H1 (cell line): Measurements from ENCODE around the gene SLC37A3. TPM values are rescaled to one million over a fixed set of nuclear protein-coding genes. Genes with fewer than 3 reads are reported as not detected.

ENCODE experiments used
- CTCF ChIA-PET: fragments of 300-600 bp; sonication (Branson Sonifier 250); formaldehyde crosslinking; loops from one replicate; lab custom pipeline; 2021; ENCODE audit not compliant: partially characterized antibody; lab: Charles Lee
- POLR2A ChIA-PET: fragments of 300-600 bp; sonication (Branson Sonifier 250); formaldehyde crosslinking; loops from one replicate; lab custom pipeline; 2021; ENCODE audit warnings: inconsistent platforms; ENCODE audit not compliant: partially characterized antibody; lab: Charles Lee
- DNase-seq, 2 experiments: peaks; one replicate each; pipeline versions ENCODE4 v3.0.0 to v3.0.0-alpha.2; 2010 to 2022; ENCODE audit warnings: low spot score in 2 of 2, low read depth in 1 of 2, mixed read lengths in 1 of 2
- FAIRE-seq: peaks from 2 replicates; lab custom pipeline; 2011; peaks lifted over from hg19 to GRCh38; lab: Jason Lieb, UNC
- H2AFZ ChIP-seq: 2 replicates; pipeline ENCODE4 v1.8.1; 2012; ENCODE audit warnings: low read length, inconsistent platforms
- H2AK5ac ChIP-seq: 2 replicates; pipeline ENCODE4 v1.6.1; 2013; ENCODE audit warnings: low read depth, low read length
- H2BK120ac ChIP-seq: replicated peaks from 2 replicates; pipeline ENCODE3; 2013; ENCODE audit warnings: low read depth, low read length, inconsistent platforms
- H2BK12ac ChIP-seq: 2 replicates; pipeline ENCODE4 v1.6.1; 2013; ENCODE audit warnings: low read depth, low read length
- H2BK15ac ChIP-seq: 2 replicates; pipeline ENCODE4 v1.6.1; 2013; ENCODE audit warnings: low read length
- H2BK20ac ChIP-seq: 2 replicates; pipeline ENCODE4 v1.6.1; 2013; ENCODE audit warnings: low read length
- H2BK5ac ChIP-seq: 2 replicates; pipeline ENCODE4 v1.6.1; 2013; ENCODE audit warnings: low read depth, low read length
- H3K14ac ChIP-seq: 2 replicates; pipeline ENCODE4 v1.6.1; 2013; ENCODE audit warnings: inconsistent platforms; ENCODE audit not compliant: insufficient read length
- H3K18ac ChIP-seq: 2 replicates; pipeline ENCODE4 v1.6.1; 2013; ENCODE audit warnings: low read length; ENCODE audit errors: extremely low read depth
- H3K23ac ChIP-seq: 2 replicates; pipeline ENCODE4 v1.6.1; 2013; ENCODE audit warnings: inconsistent platforms; ENCODE audit not compliant: insufficient read length
- H3K23me2 ChIP-seq: 2 replicates; pipeline ENCODE4 v1.6.1; 2013; ENCODE audit warnings: low read depth, low read length
- H3K27ac ChIP-seq: 2 replicates; pipeline ENCODE4 v1.6.1; 2011; ENCODE audit warnings: low read depth, low read length, inconsistent platforms
- H3K27me3 ChIP-seq, 4 experiments: replicated peaks in 1 of 4; 1 replicate in 1 of 4; 2 replicates in 3 of 4; pipeline versions ENCODE4 v1.6.1 to v1.8.1; 2011 to 2013; ENCODE audit warnings: low read length in 3 of 4, mild to moderate bottlenecking in 3 of 4, inconsistent platforms in 2 of 4, mixed read lengths in 2 of 4, moderate library complexity in 1 of 4; ENCODE audit not compliant: control insufficient read depth in 3 of 4, insufficient read depth in 3 of 4; ENCODE audit errors: extremely low read depth in 1 of 4
- H3K36me3 ChIP-seq, 4 experiments: 2 replicates each; pipeline versions ENCODE4 v1.6.1 to v1.8.1; 2011 to 2013; ENCODE audit warnings: mild to moderate bottlenecking in 4 of 4, low read length in 3 of 4, moderate library complexity in 2 of 4, control low read depth in 1 of 4, inconsistent platforms in 1 of 4; ENCODE audit not compliant: insufficient read depth in 4 of 4, control insufficient read depth in 2 of 4
- H3K4ac ChIP-seq: replicated peaks from 2 replicates; pipeline ENCODE3; 2013; ENCODE audit warnings: low read length, low read depth, mixed read lengths, inconsistent platforms; ENCODE audit not compliant: insufficient read length
- H3K4me1 ChIP-seq, 4 experiments: replicated peaks in 1 of 4; 1 replicate in 1 of 4; 2 replicates in 3 of 4; pipeline versions ENCODE4 v1.6.1 to v1.8.1; 2011 to 2013; ENCODE audit warnings: low read length in 3 of 4, inconsistent platforms in 2 of 4, mixed read lengths in 1 of 4; ENCODE audit not compliant: insufficient read depth in 4 of 4, control insufficient read depth in 3 of 4
- H3K4me2 ChIP-seq, 2 experiments: 2 replicates each; pipeline versions ENCODE4 v1.6.1 to v1.8.1; 2011 to 2013; ENCODE audit warnings: low read depth in 2 of 2, low read length in 2 of 2, control low read depth in 1 of 2, inconsistent platforms in 1 of 2, mild to moderate bottlenecking in 1 of 2; ENCODE audit not compliant: insufficient read depth in 1 of 2
- H3K4me3 ChIP-seq, 4 experiments: fragments of 200-600, 300-600 bp in 1 of 4; sonication (generic), shearing (Covaris generic), sonication (Bioruptor Twin) in 1 of 4; 2 replicates each; pipeline versions ENCODE4 v1.5.1 to v1.8.1; 2011 to 2016; ENCODE audit warnings: low read length in 4 of 4, low read depth in 3 of 4, control low read depth in 2 of 4, inconsistent platforms in 2 of 4, mild to moderate bottlenecking in 2 of 4, mixed read lengths in 1 of 4, moderate library complexity in 1 of 4; ENCODE audit not compliant: insufficient read depth in 2 of 4; ENCODE audit errors: extremely low read depth in 1 of 4
- H3K56ac ChIP-seq: replicated peaks from 2 replicates; pipeline ENCODE3; 2013; ENCODE audit warnings: low read depth, mild to moderate bottlenecking, mixed read lengths, low read length, inconsistent platforms; ENCODE audit not compliant: insufficient read length
- H3K79me1 ChIP-seq: 2 replicates; pipeline ENCODE4 v1.6.1; 2013; ENCODE audit warnings: low read depth, low read length, control low read depth
- H3K79me2 ChIP-seq, 2 experiments: 2 replicates each; pipeline versions ENCODE4 v1.6.1 to v1.8.1; 2012 to 2013; ENCODE audit warnings: low read length in 2 of 2, mild to moderate bottlenecking in 2 of 2, inconsistent platforms in 1 of 2; ENCODE audit not compliant: insufficient read depth in 2 of 2, control insufficient read depth in 1 of 2
- H3K9ac ChIP-seq, 4 experiments: replicated peaks in 1 of 4; 1 replicate in 1 of 4; 2 replicates in 3 of 4; pipeline versions ENCODE4 v1.6.1 to v1.8.1; 2011 to 2013; ENCODE audit warnings: low read depth in 3 of 4, low read length in 3 of 4, control low read depth in 2 of 4, mild to moderate bottlenecking in 2 of 4, moderate library complexity in 2 of 4, inconsistent platforms in 1 of 4; ENCODE audit errors: extremely low read depth in 1 of 4
- H3K9me3 ChIP-seq, 2 experiments: 2 replicates each; pipeline versions ENCODE4 v1.6.1 to v1.8.1; 2012 to 2013; ENCODE audit warnings: mild to moderate bottlenecking in 2 of 2, moderate library complexity in 2 of 2, control low read depth in 1 of 2, inconsistent platforms in 1 of 2, low read depth in 1 of 2, low read length in 1 of 2, mixed read lengths in 1 of 2; ENCODE audit not compliant: insufficient read depth in 2 of 2
- H4K20me1 ChIP-seq, 2 experiments: replicated peaks in 1 of 2; 2 replicates each; pipeline versions ENCODE3 to v1.8.1; 2011 to 2013; ENCODE audit warnings: inconsistent platforms in 2 of 2, low read length in 2 of 2, mild to moderate bottlenecking in 1 of 2; ENCODE audit not compliant: insufficient read depth in 2 of 2, control insufficient read depth in 1 of 2
- H4K5ac ChIP-seq: 2 replicates; pipeline ENCODE4 v1.6.1; 2013; ENCODE audit warnings: low read length, low read depth, mixed read lengths, inconsistent platforms; ENCODE audit not compliant: insufficient read length
- H4K8ac ChIP-seq: 2 replicates; pipeline ENCODE4 v1.8.0; 2013; ENCODE audit warnings: mild to moderate bottlenecking, moderate library complexity, low read length, inconsistent platforms; ENCODE audit not compliant: insufficient read depth; ENCODE audit errors: extremely low read depth
- H4K91ac ChIP-seq: replicated peaks from 2 replicates; pipeline ENCODE3; 2013; ENCODE audit warnings: low read length, mixed read lengths, inconsistent platforms; ENCODE audit not compliant: insufficient read length
- CHD1 ChIP-seq: IDR thresholded peaks from 2 replicates; pipeline ENCODE4 v1.6.1; 2012; ENCODE audit warnings: low read depth, low read length, improper control_type of control experiment
- CHD2 ChIP-seq: IDR thresholded peaks from 2 replicates; pipeline ENCODE4 v1.6.1; 2012; ENCODE audit warnings: low read length, improper control_type of control experiment
- CREB1 ChIP-seq: IDR thresholded peaks from 2 replicates; pipeline ENCODE4 v1.6.1; 2012; ENCODE audit warnings: inconsistent platforms
- EP300 ChIP-seq, 2 experiments: IDR thresholded peaks; 1 replicate in 1 of 2; 2 replicates in 1 of 2; pipeline ENCODE4 v1.6.1; 2011 to 2012; ENCODE audit warnings: low read depth in 2 of 2, low read length in 2 of 2, mild to moderate bottlenecking in 2 of 2, borderline replicate concordance in 1 of 2, inconsistent platforms in 1 of 2, moderate library complexity in 1 of 2
- HDAC2 ChIP-seq, 2 experiments: fragments of 300-600 bp in 1 of 2; sonication (generic) in 1 of 2; IDR thresholded peaks; 2 replicates each; pipeline ENCODE4 v1.6.1; 2011 to 2012; ENCODE audit warnings: low read depth in 2 of 2, low read length in 2 of 2, mild to moderate bottlenecking in 2 of 2, moderate library complexity in 2 of 2, borderline replicate concordance in 1 of 2, inconsistent platforms in 1 of 2
- POLR2AphosphoS5 ChIP-seq: IDR thresholded peaks from 2 replicates; pipeline ENCODE4 v1.6.1; 2011; ENCODE audit warnings: low read depth, low read length
- RAD21 ChIP-seq, 2 experiments: IDR thresholded peaks in 1 of 2; conservative IDR thresholded peaks in 1 of 2; 2 replicates each; pipeline ENCODE4 v1.6.1; 2011; ENCODE audit warnings: low read depth in 2 of 2, low read length in 2 of 2, improper control_type of control experiment in 1 of 2, inconsistent platforms in 1 of 2, mild to moderate bottlenecking in 1 of 2, moderate library complexity in 1 of 2
- RBBP5 ChIP-seq: IDR thresholded peaks from 2 replicates; pipeline ENCODE4 v1.7.1; 2012; ENCODE audit warnings: low read depth, mild to moderate bottlenecking, inconsistent platforms, low read length, moderate library complexity, borderline replicate concordance
- RFX5 ChIP-seq: IDR thresholded peaks from 2 replicates; pipeline ENCODE4 v1.6.1; 2011; ENCODE audit warnings: low read depth, low read length, improper control_type of control experiment, borderline replicate concordance
- SIN3A ChIP-seq, 2 experiments: IDR thresholded peaks in 1 of 2; conservative IDR thresholded peaks in 1 of 2; 2 replicates each; pipeline ENCODE4 v1.6.1; 2011 to 2012; ENCODE audit warnings: low read length in 2 of 2, improper control_type of control experiment in 1 of 2, low read depth in 1 of 2, mild to moderate bottlenecking in 1 of 2
- SIX5 ChIP-seq: IDR thresholded peaks from 2 replicates; pipeline ENCODE4 v1.6.1; 2011; ENCODE audit warnings: mild to moderate bottlenecking, low read depth, low read length
- SP2 ChIP-seq: IDR thresholded peaks from 2 replicates; pipeline ENCODE4 v1.6.1; 2012; ENCODE audit warnings: mild to moderate bottlenecking, low read length, inconsistent platforms
- TAF1 ChIP-seq: IDR thresholded peaks from 2 replicates; pipeline ENCODE4 v1.6.1; 2011; ENCODE audit warnings: mild to moderate bottlenecking, low read depth, low read length
- TBP ChIP-seq: IDR thresholded peaks from 2 replicates; pipeline ENCODE4 v1.6.1; 2011; ENCODE audit warnings: low read depth, low read length, improper control_type of control experiment
- YY1 ChIP-seq: IDR thresholded peaks from 2 replicates; pipeline ENCODE4 v1.6.1; 2011; ENCODE audit warnings: low read depth, mild to moderate bottlenecking, low read length
- WGBS, 2 experiments: shearing (Covaris generic) in 1 of 2; methylation state at CpG; one replicate each; pipeline versions ENCODE4 v1.1.6 to v1.1.7; 2013 to 2015; ENCODE audit warnings: low lambda C conversion rate in 2 of 2, mixed read lengths in 2 of 2, inconsistent platforms in 1 of 2, low coverage in 1 of 2, missing lambda C conversion rate in 1 of 2; ENCODE audit not compliant: insufficient replicate concordance in 2 of 2, insufficient coverage in 1 of 2, insufficient read length in 1 of 2; ENCODE audit errors: extremely low coverage in 1 of 2, missing lambda C conversion rate in 1 of 2; 5-methylcytosine and 5-hydroxymethylcytosine counted together
- polyA plus RNA-seq, 7 experiments: library from polyadenylated mRNA; depleted of rRNA in 3 of 7; stranded (reverse) in 5 of 7; unstranded in 2 of 7; fragments of >200 nt in 5 of 7; fragments of 200-250 nt in 2 of 7; gene quantifications; 1 replicate in 5 of 7; 2 replicates in 1 of 7; 4 replicates in 1 of 7; pipeline versions ENCODE4 v1.2.1 to v1.2.3, GENCODE V29; 2011 to 2013; ENCODE audit warnings: missing spikeins in 2 of 7, mixed read lengths in 2 of 7
- total RNA-seq: library from RNA; stranded (reverse); fragmentation: NEBNext Ultra II Directional; extraction: Animal tissue kit (Norgen Biotek cat#: 25700); gene quantifications from 2 replicates; pipeline ENCODE4 v1.2.1, GENCODE V29; 2021

Gene SLC37A3
- total and polyA plus RNA-seq, 2 of the 8 experiments (the other 6 are each of a cell fraction or from before 2014, with no cell fraction given): 58.2 to 71.0 TPM

DNA sequence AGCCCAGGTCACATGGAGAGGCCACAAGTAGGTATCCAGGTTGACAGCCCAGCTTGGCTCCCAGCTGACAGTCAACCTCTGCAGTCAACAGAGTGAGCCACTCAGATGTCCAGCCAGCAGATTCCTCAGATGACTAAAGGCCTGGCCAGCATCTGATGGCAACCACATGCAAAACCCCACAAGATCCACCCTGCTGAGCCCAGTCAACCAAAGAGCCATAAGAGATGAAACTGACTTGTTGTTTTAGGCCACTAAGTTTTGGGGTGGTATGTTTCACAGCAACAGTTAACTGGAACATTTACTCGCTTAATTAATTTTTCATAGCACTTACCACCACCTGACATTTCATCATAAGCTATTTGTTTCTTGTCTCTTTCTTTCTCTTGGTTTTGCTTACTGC lies 114.3 kb downstream of the SLC37A3 start:
- H3K4me1 ChIP-seq: no peaks in the 10 kb centered on the region
- H3K18ac ChIP-seq: no peak overlapping the region
- no peak overlapping the region; the same call in none of the 2 replicates for H4K8ac ChIP-seq
- H2BK120ac ChIP-seq: no peak overlapping the region
- CTCF ChIA-PET: interaction anchor here (0.5 kb wide), 1 partner anchor 589 kb away, joined by 3 read pairs; no protein-coding TSS in a partner anchor
- no peak overlapping the region for H4K5ac ChIP-seq
- H3K4ac ChIP-seq: no peak overlapping the region
- H3K14ac ChIP-seq: no peak overlapping the region
- no peak overlapping the region for H2BK15ac ChIP-seq
- H3K4me3 ChIP-seq: no peak overlapping the region
- no peak overlapping the region for H3K23ac ChIP-seq
- H4K91ac ChIP-seq: no peak overlapping the region
- H3K79me2 ChIP-seq: no peaks in the 10 kb centered on the region
- no peaks in the 10 kb centered on the region for H3K79me1 ChIP-seq
- no peaks in the 10 kb centered on the region for H3K9me3 ChIP-seq
- no peak overlapping the region for H2BK20ac ChIP-seq
- DNase-seq (no peak), FAIRE-seq (no peak)
- no peak overlapping the region for H2BK12ac ChIP-seq
- H2BK5ac ChIP-seq: no peak overlapping the region
- H3K36me3 ChIP-seq: no peaks in the 10 kb centered on the region
- no peak overlapping the region for H3K56ac ChIP-seq
- no peak overlapping the region for H2AK5ac ChIP-seq
- POLR2A ChIA-PET: no interaction called here
- no peak overlapping the region for H3K9ac ChIP-seq
- 100% methylated on average over 1 of the region's 1 CpG; no CpG with 5 or more reads in 1 of the 2 experiments for WGBS, 2 experiments
- H3K27ac ChIP-seq: no peak overlapping the region
- H3K4me2 ChIP-seq: no peak overlapping the region
- H3K23me2 ChIP-seq: no peaks in the 10 kb centered on the region; the same call in 1 of the 2 replicates
- H2AFZ ChIP-seq: no peak overlapping the region
- H3K27me3 ChIP-seq: no peaks in the 10 kb centered on the region
- H4K20me1 ChIP-seq: no peaks in the 10 kb centered on the region
- TF ChIP-seq SIX5 (no peak), RFX5 (no peak), RBBP5 (no peak), CHD1 (no peak), CHD2 (no peak), YY1 (no peak), HDAC2 (IDR thresholded peaks at IDR 0.05; ENCODE audit: borderline replicate concordance in 1 of 2, low read depth in 2 of 2, low read length in 2 of 2) (no peak), POLR2AphosphoS5 (no peak), TBP (no peak), EP300 (IDR thresholded peaks at IDR 0.05; ENCODE audit: borderline replicate concordance in 1 of 2, low read depth in 2 of 2, low read length in 2 of 2) (no peak), CREB1 (no peak), SP2 (no peak), SIN3A (conservative IDR thresholded peaks at IDR 0.05 in 1 of 2, IDR thresholded peaks at IDR 0.05 in 1 of 2; ENCODE audit: low read depth in 1 of 2, low read length in 2 of 2) (no peak), TAF1 (no peak), RAD21 (IDR thresholded peaks at IDR 0.05 in 1 of 2, conservative IDR thresholded peaks at IDR 0.05 in 1 of 2; ENCODE audit: low read depth in 2 of 2, low read length in 2 of 2) (no peak)
